GM23338 (cell line): ENCODE data around the gene MUC21.

ENCODE experiments used
- CREB1 ChIP-seq: fragments of 250-450 bp; sonication (Bioruptor Pico); IDR thresholded peaks from 2 replicates; pipeline ENCODE4 v1.5.0; 2020; ENCODE audit warnings: low read depth, mild to moderate bottlenecking, moderate library complexity
- EZH2 ChIP-seq: fragments of 200-600 bp; sonication (generic); IDR thresholded peaks from one replicate; pipeline ENCODE4 v1.8.0; 2017; ENCODE audit warnings: antibody characterized with exemption, mild to moderate bottlenecking, low read depth; ENCODE audit not compliant: unreplicated experiment
- EZH2phosphoT487 ChIP-seq: fragments of 200-600 bp; sonication (generic); IDR thresholded peaks from one replicate; pipeline ENCODE4 v1.8.1; 2018; ENCODE audit warnings: antibody characterized with exemption; ENCODE audit not compliant: unreplicated experiment
- JUNB ChIP-seq: IDR thresholded peaks from one replicate; pipeline ENCODE4 v1.6.1; 2016; ENCODE audit warnings: antibody characterized with exemption; ENCODE audit not compliant: unreplicated experiment
- POLR2AphosphoS5 ChIP-seq: IDR thresholded peaks from 2 replicates; pipeline ENCODE4 v1.6.1; 2016; ENCODE audit warnings: antibody characterized with exemption, low read depth
- REST ChIP-seq: IDR thresholded peaks from one replicate; pipeline ENCODE4 v1.6.1; 2018; ENCODE audit warnings: antibody characterized with exemption; ENCODE audit not compliant: unreplicated experiment
- ZNF331 ChIP-seq: fragments of 250-450 bp; sonication (Bioruptor Pico); IDR thresholded peaks from 2 replicates; pipeline ENCODE4 v1.5.0; 2020; ENCODE audit warnings: low read depth, mild to moderate bottlenecking, moderate library complexity
- TF ChIP-seq, protein P1 (sequence below), 2 experiments: fragments of 200-600 bp in 1 of 2; sonication (generic) in 1 of 2; conservative IDR thresholded peaks; 2 replicates each; pipeline versions ENCODE4 v1.5.1 to v1.6.1; 2016 to 2017; ENCODE audit warnings: antibody characterized with exemption in 2 of 2, low read depth in 2 of 2, mild to moderate bottlenecking in 2 of 2, moderate library complexity in 1 of 2

DNA sequence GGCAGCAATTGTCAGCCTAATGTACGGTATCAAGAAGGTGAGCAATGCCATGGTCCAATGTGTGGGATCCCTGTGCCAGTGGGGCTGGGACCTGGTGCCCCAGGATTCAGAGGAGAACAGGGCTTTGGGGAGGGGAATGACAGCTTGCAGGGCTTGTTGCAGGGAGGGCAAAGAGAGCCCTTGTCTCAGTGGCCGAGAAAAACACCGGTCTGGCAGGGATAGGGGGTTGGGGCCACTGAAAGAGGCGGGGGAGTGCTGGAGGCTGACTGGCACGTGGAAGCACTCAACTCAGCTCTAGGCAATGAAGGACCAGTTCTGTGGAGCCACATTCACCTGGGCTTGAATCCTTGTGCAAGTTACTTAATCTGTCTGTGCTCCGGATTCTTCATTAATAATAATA lies 46.3 kb upstream of the MUC21 start:
- TF ChIP-seq, protein P1, sequence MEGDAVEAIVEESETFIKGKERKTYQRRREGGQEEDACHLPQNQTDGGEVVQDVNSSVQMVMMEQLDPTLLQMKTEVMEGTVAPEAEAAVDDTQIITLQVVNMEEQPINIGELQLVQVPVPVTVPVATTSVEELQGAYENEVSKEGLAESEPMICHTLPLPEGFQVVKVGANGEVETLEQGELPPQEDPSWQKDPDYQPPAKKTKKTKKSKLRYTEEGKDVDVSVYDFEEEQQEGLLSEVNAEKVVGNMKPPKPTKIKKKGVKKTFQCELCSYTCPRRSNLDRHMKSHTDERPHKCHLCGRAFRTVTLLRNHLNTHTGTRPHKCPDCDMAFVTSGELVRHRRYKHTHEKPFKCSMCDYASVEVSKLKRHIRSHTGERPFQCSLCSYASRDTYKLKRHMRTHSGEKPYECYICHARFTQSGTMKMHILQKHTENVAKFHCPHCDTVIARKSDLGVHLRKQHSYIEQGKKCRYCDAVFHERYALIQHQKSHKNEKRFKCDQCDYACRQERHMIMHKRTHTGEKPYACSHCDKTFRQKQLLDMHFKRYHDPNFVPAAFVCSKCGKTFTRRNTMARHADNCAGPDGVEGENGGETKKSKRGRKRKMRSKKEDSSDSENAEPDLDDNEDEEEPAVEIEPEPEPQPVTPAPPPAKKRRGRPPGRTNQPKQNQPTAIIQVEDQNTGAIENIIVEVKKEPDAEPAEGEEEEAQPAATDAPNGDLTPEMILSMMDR (conservative IDR thresholded peaks at IDR 0.05; ENCODE audit: low read depth in 2 of 2): no peak
- TF ChIP-seq POLR2AphosphoS5 (no peak), EZH2 (no peak), JUNB (no peak), EZH2phosphoT487 (no peak), REST (no peak), ZNF331 (CRISPR knock-in tag) (no peak), CREB1 (CRISPR knock-in tag) (no peak)
